Endothelial cell (in vitro differentiated cells): ENCODE results near the gene CAMLG. TPM values are rescaled to one million over a fixed set of nuclear protein-coding genes. Genes with fewer than 3 reads are reported as not detected.
A peak's percentile ranks its signal among the peaks of the same experiment; 100 is the strongest.

Experiments
- DNase-seq: peaks from one replicate; pipeline ENCODE4 v3.0.0; 2021; ENCODE audit warnings: low spot score
- H3K27ac Mint-ChIP-seq: one replicate; pipeline ENCODE4 v1.8.0; 2021; ENCODE audit warnings: mixed read lengths, inconsistent platforms; ENCODE audit not compliant: unreplicated experiment
- H3K27me3 Mint-ChIP-seq: one replicate; pipeline ENCODE4 v1.8.0; 2021; ENCODE audit warnings: mild to moderate bottlenecking, moderate library complexity, mixed read lengths, inconsistent platforms; ENCODE audit not compliant: unreplicated experiment
- H3K36me3 Mint-ChIP-seq: one replicate; pipeline ENCODE4 v1.8.0; 2021; ENCODE audit warnings: mild to moderate bottlenecking, low read depth, mixed read lengths, inconsistent platforms; ENCODE audit not compliant: unreplicated experiment
- H3K4me1 Mint-ChIP-seq: one replicate; pipeline ENCODE4 v1.8.0; 2021; ENCODE audit warnings: mild to moderate bottlenecking, mixed read lengths, inconsistent platforms; ENCODE audit not compliant: unreplicated experiment
- H3K4me3 Mint-ChIP-seq: one replicate; pipeline ENCODE4 v1.8.0; 2021; ENCODE audit warnings: mild to moderate bottlenecking, mixed read lengths, inconsistent platforms; ENCODE audit not compliant: unreplicated experiment
- H3K9me3 Mint-ChIP-seq: one replicate; pipeline ENCODE4 v1.8.0; 2021; ENCODE audit warnings: mixed read lengths, inconsistent platforms; ENCODE audit not compliant: unreplicated experiment
- CTCF ChIP-seq: fragments of 200-600 bp; sonication (generic); IDR thresholded peaks from one replicate; pipeline ENCODE4 v1.5.0; 2021; ENCODE audit warnings: antibody characterized with exemption; ENCODE audit not compliant: unreplicated experiment
- total RNA-seq: library from RNA; stranded (reverse); fragmentation: NEBNext Ultra II Directional; extraction: Animal tissue kit (Norgen Biotek cat#: 25700); gene quantifications from one replicate; pipeline ENCODE4 v1.2.1, GENCODE V29; 2021; ENCODE audit not compliant: unreplicated experiment

Gene CAMLG
- total RNA-seq, 1 donor from 2014 or later: 35.6 TPM

DNA sequence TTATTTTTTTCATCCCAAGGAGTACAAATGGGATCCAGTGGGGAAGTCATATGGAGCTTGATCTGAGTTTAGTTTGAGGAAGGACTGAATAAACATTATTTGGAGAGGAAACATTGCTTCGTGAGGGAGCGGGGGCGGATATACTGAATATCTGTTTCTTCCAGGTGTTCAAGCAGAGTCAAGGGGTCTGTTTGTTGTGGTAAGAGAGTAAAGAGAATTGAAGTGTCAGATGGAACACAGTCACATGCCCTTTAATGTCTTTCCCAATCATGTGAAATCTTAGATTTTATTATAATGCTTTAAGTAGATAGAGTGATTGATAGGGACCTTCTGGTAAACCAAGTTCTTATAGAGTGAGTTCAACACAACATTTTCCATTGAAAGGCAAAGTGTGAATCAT is 53.9 kb downstream of the CAMLG start:
- Mint-ChIP-seq H3K27ac (no peak overlapping the region), H3K36me3 (peaks cover 35% of the 10 kb centered on the region), H3K9me3 (no peaks in the 10 kb centered on the region), H3K4me3 (no peak overlapping the region), H3K27me3 (no peaks in the 10 kb centered on the region), H3K4me1 (peaks cover 7% of the 10 kb centered on the region)
- no peak for DNase-seq
- no peak for TF ChIP-seq CTCF

GRCh38 chr5:134793111-134793510 is 54.8 kb downstream of the CAMLG start:
- peaks cover 7% of the 10 kb centered on the region for H3K4me1 Mint-ChIP-seq
- H3K4me3 Mint-ChIP-seq: no peak overlapping the region
- TF ChIP-seq CTCF: no peak
- peaks cover 34% of the 10 kb centered on the region for H3K36me3 Mint-ChIP-seq
- no peaks in the 10 kb centered on the region for H3K27me3 Mint-ChIP-seq
- no peak for DNase-seq
- no peak overlapping the region for H3K27ac Mint-ChIP-seq
- H3K9me3 Mint-ChIP-seq: no peaks in the 10 kb centered on the region

DNA sequence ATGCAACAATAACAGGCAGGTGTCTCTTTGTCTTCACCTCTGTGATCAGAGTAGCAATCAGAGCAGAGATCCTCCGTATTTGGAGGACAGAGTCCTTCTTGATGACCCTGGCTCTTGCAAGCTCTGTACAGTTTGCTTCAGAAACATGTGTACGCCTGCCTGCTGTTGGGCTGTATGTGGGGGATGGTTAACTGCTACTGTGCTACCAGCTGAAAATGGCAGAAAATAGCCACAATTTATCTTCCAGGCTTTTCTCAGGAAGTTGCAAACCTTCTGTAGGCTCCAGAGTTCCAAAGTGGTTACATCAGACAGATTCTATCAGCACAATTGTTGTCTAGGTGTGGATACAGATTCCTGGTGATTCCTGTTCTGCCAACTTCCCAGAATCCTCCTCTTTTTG is 55.7 kb downstream of the CAMLG start:
- Mint-ChIP-seq H3K36me3 (peaks cover 37% of the 10 kb centered on the region), H3K4me1 (peaks cover 7% of the 10 kb centered on the region), H3K9me3 (no peaks in the 10 kb centered on the region), H3K27me3 (no peaks in the 10 kb centered on the region), H3K27ac (peak overlapping the region; percentile 86), H3K4me3 (no peak overlapping the region)
- no peak for TF ChIP-seq CTCF
- DNase-seq: no peak

DNA sequence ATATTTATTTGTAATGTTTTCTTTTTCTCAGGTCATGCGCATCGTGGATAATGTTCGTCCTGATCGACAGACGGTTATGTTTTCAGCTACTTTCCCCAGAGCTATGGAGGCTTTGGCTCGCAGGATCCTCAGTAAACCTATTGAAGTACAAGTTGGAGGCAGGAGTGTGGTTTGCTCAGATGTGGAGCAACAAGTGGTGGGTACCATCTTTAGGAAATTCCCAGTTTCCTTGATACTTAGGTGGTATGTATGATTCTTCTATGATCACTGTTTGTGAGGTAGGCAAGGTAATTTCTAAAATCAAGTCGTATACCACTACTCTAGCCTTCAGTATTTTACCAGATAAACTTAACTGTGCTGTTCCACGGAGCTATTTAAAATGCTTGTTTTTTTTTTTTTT is 56.5 kb downstream of the CAMLG start:
- Mint-ChIP-seq H3K4me1 (peaks cover 7% of the 10 kb centered on the region), H3K4me3 (no peak overlapping the region), H3K9me3 (no peaks in the 10 kb centered on the region), H3K36me3 (peaks cover 38% of the 10 kb centered on the region), H3K27ac (peak overlapping the region; percentile 39), H3K27me3 (no peaks in the 10 kb centered on the region)
- no peak for TF ChIP-seq CTCF
- DNase-seq: no peak

GRCh38 chr5:134798468-134798867 is 60.1 kb downstream of the CAMLG start:
- H3K36me3 Mint-ChIP-seq: peaks cover 20% of the 10 kb centered on the region

More at GRCh38 chr5:134798468-134798867, 60.1 kb downstream of the CAMLG start:
- TF ChIP-seq CTCF: no peak
- peaks cover 7% of the 10 kb centered on the region for H3K4me1 Mint-ChIP-seq
- no peaks in the 10 kb centered on the region for H3K27me3 Mint-ChIP-seq
- no peaks in the 10 kb centered on the region for H3K9me3 Mint-ChIP-seq
- DNase-seq: no peak
- H3K27ac Mint-ChIP-seq: no peak overlapping the region
- no peak overlapping the region for H3K4me3 Mint-ChIP-seq

Other genes starting within 250 kb of the CAMLG start
- gene JADE2, start 212.9 kb upstream of the CAMLG start, total RNA-seq: 3.0 TPM
- 30.9 TPM for gene SAR1B, start 105.7 kb upstream of the CAMLG start, total RNA-seq
- gene SEC24A, start 89.8 kb upstream of the CAMLG start, total RNA-seq: 17.6 TPM
- gene DDX46, start 20.2 kb downstream of the CAMLG start, total RNA-seq: 59.4 TPM
- gene C5orf24, start 107.4 kb downstream of the CAMLG start, total RNA-seq: 43.5 TPM
- 40.5 TPM for gene TXNDC15, start 135.8 kb downstream of the CAMLG start, total RNA-seq
- 7.7 TPM for gene PCBD2, start 166.6 kb downstream of the CAMLG start, total RNA-seq
- gene CATSPER3, start 229.4 kb downstream of the CAMLG start, total RNA-seq: 0.33 TPM